ENCODE results near the gene SECTM1.
"Not testable (repeated sequence)": the region's sequence is repeated elsewhere in the genome, so short reads cannot be mapped to it uniquely, and the experiment has no call there.

Gene SECTM1

DNA sequence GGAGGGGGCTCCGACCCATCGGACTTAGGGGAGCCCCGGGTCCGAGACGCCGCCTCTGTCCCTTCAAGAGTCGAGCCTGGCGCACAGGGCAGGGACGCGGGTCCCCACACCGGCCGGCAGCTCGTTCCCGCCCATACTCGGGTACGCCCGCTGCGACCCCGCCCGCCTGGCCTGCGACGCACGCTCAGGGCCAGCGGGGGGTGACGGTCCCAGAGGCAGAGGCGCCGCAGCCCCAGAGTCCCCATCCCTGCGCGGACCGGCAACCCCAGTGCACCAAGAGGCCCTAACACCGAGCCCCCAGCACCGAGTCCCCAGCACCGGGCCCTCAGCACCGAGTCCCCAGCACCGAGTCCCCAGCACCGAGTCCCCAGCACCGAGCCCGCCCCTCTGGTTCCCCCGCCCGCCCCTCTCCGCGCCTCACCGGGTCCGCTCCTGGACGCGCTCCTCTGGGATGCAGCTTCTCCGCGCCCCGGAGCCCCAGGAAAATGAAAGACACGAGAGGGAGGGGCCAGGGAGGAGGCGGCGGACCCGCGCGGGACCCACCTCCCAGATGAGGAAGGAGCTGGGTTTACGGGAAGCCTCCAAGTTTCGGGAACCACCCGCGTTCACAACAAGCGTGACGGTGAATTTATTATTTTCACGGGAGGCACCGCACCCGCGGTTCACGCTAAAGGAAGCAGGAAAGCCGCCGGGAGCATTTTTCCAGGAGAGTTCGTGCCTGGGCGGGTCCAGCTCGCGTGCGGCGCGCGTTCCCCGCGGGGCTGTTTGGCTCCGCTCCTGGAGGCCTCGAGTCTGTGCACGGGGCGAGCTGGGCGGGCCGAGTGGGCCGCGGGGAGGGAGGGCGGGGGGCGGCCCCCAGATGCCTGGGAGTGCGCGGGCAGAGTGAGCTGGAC is at the start of gene SECTM1:
Gene SECTM1 (minus strand): TSS at position 488 of the 893 bp plus-strand sequence. CDS start 6,526 bp downstream, outside the sequence.
- no peak for DNase-seq

DNA sequence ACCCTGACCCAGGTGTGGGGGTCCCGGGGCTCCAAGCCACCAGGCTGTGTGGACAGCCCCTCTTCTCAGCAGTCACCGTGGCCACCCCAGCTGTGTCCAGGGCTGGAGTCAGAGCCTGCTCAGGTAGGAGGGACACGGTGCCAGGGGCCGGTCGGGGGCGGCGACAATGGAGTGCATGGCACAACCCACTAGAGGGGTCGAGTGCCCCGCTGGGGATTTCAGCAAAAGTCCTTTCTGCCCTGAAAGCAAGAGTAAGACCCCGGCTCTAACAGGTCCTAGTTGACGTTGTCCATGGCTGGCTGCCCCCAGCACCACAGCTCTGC is 49.3 kb upstream of the SECTM1 start:
- no peak for DNase-seq

DNA sequence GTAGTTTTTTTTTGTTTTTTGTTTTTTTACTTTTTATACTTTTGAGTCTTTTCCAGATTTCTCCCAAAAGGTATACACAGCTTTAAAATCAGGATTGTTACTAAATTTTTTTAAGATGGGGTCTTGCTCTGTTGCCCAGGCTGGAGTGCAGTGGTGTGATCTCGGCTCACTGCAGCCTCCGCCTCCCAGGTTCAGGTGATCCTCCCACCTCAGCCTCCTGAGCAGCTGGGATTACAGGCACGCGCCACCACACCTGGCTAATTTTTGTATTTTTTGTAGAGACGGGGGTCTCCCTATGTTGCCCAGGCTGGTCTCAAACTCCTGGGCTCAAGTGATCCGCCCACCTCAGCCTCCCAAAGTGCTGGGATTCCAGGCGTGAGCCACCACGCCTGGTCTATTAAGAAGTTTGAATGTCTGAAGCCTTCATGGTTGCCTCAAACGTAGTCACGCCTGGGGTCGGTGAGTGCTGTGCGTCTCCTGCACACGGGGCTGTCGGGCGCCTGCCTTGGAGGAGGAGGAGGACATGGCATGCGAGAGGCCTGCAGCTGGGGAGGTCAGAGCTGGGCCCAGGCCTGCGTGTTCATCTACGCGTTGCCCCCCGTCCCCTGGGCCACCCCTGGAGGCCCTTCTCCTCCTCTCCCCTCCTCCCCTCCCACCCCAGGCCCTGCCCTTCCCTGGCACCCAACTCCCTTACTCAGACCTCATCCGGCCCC is 48.8 kb upstream of the SECTM1 start:
- not testable (repeated sequence) for DNase-seq

DNA sequence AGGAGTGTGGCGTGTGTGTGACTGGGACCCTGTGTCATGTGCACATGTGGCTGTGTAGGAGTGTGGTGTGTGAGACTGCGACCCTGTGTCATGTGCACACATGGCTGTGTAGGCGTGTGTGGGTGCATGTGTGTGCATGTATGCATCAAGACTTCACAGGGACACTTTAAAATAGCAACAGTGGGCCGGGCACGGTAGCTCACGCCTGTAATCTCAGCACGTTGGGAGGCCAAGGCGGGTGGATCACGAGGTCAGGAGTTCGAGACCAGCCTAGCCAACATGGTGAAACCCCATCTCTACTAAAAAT is 48.1 kb upstream of the SECTM1 start:
- DNase-seq = not testable (repeated sequence)

DNA sequence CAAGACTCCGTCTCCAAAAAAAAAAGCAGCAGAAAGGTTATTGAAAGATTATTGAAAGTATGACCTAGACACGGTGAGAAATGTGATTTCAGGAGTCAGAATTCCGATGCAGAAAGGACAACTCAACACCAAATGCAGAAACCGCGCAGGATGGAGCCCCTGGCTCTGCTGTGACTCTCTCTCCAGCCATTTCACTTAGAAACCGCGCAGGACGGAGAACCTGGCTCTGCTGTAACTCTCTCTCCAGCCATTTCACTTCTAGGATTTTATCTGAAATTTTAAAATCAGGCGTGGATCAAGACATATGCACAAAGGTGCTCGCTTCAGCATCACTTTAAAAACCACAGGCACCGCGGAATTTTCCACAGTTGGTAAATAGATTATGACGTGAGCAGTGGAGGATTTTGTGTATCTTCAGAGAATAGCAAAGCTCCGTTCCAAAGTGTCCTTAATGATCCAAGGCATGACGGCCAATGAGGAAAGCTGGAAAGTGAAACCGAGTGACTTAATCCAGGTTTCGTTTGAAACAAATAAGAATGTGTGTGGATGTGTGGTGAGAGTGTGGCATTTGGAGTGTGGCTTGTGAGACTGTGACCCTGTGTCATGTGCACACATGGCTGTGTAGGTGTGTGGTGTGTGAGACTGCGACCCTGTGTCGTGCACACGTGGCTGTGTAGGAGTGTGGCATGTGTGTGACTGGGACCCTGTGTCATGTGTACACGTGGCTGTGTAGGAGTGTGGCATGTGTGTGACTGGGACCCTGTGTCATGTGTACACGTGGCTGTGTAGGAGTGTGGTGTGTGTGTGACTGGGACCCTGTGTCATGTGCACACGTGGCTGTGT is 47.5 kb upstream of the SECTM1 start:
- DNase-seq = no peak

DNA sequence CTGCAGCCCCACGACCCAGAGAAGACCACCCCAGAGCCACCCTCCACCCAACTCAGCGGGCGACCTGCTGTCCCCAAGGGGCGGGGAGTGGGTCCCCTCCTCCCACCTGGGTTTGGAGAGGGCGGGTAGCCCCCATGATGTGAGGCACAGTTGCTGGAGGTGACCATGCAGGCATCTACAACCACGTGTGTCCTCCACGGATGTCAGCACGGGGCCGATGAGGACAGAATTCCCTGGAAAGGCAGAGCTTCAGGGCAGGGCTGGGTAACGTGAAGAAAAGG is 45.1 kb upstream of the SECTM1 start:
- DNase-seq = no peak

DNA sequence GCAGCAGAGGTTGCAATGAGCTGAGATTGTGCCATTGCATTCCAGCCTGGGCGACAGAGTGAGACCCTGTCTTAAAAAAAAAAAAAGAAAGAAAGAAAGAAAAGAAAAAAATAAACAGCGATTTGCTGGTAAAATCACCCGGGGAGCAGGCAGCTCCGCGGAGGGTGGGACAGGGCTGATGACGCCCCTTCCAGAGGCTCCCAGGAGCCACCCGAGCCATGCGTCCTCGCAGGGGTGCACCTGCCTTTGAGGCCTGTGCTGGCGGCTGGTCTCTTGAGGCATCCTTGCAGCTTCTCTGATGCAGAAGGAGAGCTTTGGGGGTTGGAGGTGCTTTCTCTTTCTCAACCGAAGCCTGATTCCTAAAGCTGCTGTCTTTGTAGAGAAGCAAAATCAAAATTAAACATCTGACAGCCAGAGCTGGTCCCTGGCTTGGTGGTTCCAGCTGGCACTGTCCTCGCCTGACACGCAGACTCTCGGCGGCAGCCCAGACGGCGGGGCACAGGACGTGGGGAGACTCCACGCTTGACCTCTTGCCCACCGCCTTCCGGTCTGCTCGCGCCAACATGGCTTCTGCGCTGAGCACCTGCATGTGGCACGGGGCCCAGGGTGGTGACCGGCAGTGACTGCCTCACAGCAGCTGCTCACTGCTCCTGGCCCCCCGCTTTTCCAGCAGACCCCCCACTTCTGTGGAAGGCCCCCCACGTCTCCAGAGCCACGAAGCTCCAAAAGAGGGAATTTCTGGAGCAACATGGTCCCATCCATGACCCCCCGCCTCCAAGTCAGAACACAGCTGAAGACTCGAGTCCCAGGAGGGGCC is 44.6 kb upstream of the SECTM1 start:
- DNase-seq = no peak

DNA sequence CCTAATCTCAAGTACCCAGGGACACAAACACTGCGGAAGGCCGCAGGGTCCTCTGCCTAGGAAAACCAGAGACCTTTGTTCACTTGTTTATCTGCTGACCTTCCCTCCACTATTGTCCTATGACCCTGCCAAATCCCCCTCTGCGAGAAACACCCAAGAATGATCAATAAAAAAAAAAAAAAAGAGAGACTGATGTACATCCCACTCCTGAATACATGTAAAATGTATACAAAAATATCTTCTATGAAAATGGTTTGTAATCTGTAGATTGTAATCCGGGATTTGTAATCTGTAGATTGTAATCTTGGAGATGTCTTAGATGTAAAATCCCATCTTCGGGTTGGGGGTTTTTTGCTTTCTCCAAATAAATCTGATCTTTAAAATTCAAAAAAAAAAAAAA is 43.7 kb upstream of the SECTM1 start:
- DNase-seq = not testable (repeated sequence)

DNA sequence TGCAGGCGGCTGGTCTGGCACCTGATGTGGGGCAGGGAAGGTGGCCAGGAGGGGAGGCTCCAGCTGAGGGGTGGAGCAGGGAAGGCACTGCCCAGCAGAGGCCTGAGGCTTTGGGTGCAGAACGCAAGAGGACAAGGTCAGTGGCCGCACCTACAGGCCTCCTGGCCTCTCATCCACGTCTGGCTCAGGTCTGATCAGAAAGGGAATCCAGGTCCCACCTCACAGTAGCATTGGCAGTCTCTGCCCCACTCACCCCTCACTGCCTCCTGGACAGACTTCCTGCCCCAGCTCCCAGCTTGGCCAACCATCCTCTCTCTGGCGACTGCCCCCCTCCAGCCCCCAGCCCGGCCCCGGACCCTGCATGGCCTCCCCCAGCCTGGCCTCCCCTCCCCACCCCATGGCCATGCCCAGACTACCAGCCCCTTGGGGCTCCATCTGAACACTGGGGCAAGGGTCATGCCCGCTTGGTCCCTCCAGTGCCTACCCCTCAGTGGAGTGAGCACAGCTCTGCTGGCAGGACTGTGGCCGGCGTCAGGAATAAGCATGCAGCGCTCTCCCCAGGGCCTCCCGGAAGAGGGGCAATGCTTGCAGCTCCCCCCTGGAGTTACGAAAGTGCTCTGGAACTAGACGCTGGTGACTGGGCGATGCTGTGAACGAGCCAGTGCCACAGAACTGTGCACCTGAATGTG is 42.6 kb upstream of the SECTM1 start:
- DNase-seq = no peak

DNA sequence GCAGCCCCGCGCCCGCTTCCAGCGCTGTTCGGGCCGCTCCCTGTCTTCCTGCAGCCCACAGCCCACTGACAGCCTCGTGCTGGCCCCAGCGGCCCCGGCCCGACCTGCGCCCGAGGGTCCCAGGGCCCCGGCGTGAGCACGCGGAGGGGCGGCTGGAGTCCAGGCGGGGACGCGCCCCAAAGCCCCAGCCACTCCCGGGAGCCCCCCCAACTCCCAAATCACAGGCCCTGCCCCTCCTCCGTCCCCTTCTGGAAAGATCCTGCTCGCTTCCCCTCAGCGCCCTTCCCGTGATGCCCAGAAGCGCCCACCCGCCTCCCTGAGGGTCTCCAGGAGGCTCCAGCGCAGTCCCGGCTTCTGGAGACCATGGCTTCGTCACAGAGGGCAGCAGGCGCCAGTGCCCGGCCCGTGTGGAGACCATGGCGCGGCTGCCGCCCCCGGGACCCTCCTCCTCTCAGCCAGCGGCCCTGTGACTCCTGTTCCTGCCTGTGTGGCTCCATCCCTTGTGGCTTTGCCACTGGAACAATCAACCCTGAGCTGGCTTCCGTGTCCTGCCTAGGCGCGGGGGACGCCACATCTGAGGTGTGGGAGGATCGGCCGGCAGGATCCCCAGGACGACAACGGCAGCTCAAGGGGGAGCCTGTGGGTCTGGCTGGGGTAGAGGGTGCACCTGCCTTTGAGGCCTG is 41.9 kb upstream of the SECTM1 start:
- DNase-seq = no peak

DNA sequence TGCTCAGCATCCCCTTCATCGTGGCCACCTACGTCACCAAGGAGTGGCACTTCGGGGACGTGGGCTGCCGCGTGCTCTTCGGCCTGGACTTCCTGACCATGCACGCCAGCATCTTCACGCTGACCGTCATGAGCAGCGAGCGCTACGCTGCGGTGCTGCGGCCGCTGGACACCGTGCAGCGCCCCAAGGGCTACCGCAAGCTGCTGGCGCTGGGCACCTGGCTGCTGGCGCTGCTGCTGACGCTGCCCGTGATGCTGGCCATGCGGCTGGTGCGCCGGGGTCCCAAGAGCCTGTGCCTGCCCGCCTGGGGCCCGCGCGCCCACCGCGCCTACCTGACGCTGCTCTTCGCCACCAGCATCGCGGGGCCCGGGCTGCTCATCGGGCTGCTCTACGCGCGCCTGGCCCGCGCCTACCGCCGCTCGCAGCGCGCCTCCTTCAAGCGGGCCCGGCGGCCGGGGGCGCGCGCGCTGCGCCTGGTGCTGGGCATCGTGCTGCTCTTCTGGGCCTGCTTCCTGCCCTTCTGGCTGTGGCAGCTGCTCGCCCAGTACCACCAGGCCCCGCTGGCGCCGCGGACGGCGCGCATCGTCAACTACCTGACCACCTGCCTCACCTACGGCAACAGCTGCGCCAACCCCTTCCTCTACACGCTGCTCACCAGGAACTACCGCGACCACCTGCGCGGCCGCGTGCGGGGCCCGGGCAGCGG is 41.2 kb upstream of the SECTM1 start:
- DNase-seq = no peak

DNA sequence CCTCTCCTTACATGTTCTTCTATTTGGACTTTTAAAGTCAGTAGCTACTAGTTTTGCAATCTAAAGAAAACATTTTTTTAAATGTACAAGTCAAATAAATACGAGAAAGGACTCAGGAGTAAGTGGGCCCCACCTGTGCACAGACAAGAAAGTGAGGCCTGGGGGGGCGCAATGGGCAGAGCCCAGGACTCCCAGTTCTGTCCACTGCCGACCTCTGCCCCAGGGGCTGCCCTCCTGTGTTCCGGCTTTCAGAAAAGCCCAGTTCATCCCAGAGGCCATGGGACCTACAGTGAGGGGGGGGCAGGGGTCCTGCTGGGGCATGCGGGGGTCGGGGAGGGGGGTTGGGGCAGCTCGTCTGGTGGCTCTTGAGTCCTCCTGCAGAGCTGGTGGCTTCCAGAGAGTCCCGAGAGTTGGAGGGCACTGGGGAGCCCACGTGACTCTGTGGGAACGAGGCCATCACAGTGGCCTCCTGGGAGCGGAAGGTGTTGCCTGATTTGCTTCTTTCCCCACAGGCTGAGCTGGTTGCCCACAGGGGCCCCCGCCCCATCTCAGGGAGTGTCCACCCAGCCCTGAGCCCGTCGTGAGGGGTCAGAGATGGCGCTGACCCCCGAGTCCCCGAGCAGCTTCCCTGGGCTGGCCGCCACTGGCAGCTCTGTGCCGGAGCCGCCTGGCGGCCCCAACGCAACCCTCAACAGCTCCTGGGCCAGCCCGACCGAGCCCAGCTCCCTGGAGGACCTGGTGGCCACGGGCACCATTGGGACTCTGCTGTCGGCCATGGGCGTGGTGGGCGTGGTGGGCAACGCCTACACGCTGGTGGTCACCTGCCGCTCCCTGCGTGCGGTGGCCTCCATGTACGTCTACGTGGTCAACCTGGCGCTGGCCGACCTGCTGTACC is 40.4 kb upstream of the SECTM1 start:
- no peak for DNase-seq

DNA sequence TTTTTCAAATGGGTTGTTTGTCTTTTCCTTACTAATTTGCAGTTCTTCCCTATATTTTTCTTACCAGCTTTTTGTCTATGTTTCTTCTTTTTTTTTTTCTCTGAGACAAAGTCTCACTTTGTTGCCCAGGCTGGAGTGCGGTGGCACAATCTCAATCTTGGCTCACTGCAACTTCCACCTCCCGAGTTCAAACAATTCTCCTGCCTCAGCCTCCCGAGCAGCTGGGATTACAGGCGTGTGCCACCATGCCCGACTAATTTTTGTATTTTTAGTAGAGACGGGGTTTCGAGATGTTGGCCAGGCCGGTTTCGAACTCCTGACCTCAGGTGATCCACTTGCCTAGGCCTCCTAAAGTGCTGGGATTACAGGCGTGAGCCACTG is 39.5 kb upstream of the SECTM1 start:
- not testable (repeated sequence) for DNase-seq

DNA sequence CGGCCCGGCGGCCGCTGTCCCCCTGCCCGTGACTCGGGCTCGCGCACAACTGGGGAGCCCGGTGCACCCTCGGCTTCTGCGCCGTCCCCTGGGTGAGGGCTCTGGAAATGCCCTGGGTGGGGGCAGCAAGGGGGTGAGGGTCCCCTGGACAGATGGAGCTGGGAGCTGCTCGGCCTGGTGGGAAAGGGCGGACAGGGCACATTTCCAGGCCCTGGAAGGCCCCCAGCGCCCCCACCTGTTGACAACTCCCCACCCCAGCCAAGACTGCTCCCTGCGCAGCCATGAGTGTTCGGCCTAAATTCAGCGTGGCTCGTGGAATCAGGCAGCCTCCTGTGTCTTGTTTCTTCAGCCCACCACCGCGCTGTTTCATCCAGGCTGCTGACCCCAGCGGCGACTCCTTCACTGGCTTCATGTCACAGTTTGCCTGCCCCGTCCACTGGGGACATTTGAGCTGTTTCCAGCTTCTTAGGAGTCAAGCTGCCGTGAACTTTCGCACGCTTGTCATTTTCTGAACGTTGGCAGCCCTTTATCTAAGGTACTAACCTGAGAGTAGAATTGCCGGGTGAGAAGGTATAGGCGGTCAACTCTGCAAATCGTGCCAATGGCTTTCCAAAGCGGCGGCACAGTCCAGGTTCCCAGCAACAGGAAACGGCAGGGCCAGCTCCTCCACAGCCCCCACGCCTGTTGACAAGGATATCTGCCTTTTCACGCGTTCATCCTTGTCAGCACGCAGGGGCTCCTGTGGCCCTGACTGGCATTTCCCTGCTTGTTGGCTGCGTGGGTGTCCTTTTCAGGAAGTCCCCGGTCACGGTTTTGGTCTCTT is 38.9 kb upstream of the SECTM1 start:
- DNase-seq = no peak

DNA sequence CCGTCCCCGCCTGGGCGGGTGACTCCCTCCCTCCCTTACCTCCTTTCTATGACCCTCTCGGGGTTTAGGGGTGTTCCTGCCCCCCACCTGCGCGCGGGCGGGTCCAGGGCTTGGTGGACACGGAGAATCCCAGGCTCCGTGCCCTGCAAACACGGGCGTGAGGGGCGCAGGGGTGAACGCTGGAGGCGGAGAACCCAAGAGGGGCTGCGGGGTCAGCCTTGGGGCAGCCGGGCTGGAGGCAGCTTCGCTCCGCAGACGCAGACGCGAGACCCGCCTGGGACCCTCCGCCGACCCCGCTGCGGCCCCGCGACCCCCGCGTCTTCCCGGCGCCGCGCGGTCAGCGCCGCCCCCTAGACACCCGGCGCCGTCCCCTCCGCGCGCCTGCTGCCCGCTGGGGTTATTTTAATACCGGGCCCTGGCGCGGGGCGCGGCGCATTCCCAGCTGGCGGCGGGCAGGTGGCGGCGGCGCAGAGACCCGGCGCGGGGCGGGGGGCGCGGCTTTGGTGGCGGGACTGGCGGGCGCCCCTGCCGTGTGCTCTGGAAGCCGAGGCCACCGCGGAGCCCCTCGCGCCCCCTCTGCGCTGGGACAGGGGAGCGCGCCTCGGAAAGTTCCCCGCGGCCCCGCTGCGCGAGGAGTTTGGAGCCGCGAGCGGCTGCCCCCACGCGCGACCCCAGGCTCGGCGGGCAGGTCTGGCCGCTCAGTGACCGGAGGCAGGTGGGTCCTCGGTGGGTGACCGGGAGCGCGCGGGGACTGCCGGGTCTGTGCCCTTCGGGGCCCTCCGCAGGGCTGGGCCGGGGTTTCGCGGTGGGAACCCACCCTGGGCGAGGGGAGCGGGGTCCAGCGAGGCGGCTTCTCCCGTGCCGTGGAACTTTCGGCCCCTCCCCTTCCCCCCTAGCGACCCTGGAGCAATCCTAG is 38.0 kb upstream of the SECTM1 start, which contains the start of gene UTS2R:
Gene UTS2R (plus strand): TSS at position 433 of the 916 bp plus-strand sequence. CDS start 2,560 bp downstream, outside the sequence.
- DNase-seq = no peak

DNA sequence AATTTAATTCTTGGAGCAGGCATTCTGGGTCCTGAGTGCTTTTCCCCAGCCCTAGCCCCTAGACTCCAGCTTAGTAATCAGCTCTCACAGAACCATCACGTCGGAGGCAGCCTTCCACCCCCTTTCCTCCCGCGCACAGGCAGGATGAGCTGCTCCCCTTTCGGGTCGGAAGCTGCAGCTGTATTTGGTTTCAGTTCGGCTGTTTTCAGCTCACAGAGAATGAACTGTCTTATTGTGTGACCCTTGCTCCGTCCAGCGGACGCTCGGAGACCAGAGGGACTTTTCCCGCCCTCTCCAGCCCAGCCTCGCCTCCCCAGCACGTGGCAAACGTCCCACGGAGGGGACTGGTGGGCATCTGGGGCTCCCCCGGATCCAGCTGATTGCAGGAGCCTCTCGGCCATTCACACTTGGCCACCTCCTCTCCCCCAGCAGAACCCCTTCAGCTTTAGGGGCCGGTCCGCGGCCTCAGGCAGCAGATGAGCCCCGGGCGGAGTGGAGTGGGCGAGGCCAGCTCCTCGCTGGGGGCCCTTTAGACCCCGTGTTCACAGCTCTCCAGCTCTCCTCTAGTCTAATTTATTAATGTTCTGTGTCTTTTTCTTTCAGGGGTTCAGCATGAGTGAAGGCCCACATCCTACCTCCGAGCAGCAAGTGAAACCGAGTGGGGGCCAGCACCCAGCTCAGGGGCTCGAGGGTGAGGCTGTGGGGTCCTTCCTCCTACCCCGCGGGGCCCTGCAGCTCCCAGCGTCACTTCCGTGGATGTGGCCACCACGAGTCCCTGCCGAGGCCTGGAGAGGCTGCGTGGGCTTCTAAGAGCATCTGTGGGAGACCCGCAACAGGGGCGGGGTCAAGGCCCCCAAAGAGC is 37.1 kb upstream of the SECTM1 start:
- no peak for DNase-seq

DNA sequence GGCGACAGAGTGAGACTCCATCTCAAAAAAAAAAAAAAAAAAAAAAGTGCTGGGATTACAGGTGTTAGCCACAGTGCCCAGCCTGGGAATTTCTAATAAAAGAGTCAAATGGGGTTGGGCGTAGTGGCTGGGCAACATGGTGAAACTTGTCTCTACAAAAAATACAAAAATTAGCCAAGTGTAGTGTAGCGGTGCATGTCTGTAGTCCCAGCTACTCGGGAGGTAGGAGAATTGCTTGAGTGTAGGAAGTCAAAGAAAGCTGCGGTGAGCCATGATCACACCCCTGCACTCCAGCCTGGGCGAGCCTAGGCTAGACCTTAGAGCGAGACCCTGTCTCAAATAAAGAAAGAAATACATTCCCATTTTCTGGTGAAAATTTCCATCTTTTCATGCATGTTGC is 35.6 kb upstream of the SECTM1 start:
- DNase-seq = no peak
